ENCODE measurements around the gene ATG2B.

ATG2B gene

DNA sequence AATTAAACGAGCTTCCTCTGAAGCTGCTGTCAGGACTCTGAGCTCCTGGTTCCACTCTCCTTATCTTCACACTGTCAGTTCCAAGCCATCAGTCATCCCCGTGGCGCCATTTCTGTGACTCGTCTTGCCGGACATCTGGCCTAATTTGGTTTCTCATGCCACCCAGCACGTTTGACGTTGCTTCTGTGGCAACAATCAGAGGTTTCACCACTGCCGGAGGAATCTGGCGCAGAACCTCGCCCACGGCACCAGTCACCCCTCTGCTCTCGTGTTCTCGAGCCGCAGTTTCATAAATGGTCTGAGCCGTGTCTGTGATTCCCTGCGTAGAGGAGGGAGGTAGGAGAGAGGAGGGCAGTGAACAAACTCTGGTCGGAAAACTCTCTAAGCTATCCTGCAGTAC lies 77.5 kb downstream of the ATG2B start:
- no peak overlapping the region for H3K27ac ChIP-seq (ENCODE audit: low read length)
- peaks cover 38% of the 10 kb centered on the region for H3K36me3 ChIP-seq (ENCODE audit: insufficient read depth, low read length)
- H3K4me1 ChIP-seq (ENCODE audit: insufficient read depth, low read length), result no peaks in the 10 kb centered on the region
- TF ChIP-seq EZH2 (IDR thresholded peaks at IDR 0.05; ENCODE audit: borderline replicate concordance, low read depth, low read length, severe bottlenecking), result no peak
- no peak for TF ChIP-seq CTCF (IDR thresholded peaks at IDR 0.05; ENCODE audit: borderline replicate concordance, extremely low read depth, low read length, poor library complexity, severe bottlenecking)
- H3K4me2 ChIP-seq (ENCODE audit: insufficient read depth, low read length), result no peak overlapping the region
- no peak overlapping the region for H3K9ac ChIP-seq (ENCODE audit: low read depth, low read length)
- H3K4me3 ChIP-seq (ENCODE audit: low read depth in 1 of 2, low read length in 2 of 2), result no peak overlapping the region
- H3K9me3 ChIP-seq (ENCODE audit: insufficient read depth, low read length, severe bottlenecking), result no peaks in the 10 kb centered on the region
- no peaks in the 10 kb centered on the region for H4K20me1 ChIP-seq (ENCODE audit: insufficient read depth, low read length)
- ATAC-seq (ENCODE audit: insufficient read depth, low read depth) (no peak), DNase-seq (no peak)
- H3K79me2 ChIP-seq (ENCODE audit: insufficient read depth, low read length), result no peaks in the 10 kb centered on the region
- H3K27me3 ChIP-seq (ENCODE audit: insufficient read depth, low read length, poor library complexity), result no peaks in the 10 kb centered on the region
- H2AFZ ChIP-seq (ENCODE audit: low read depth, low read length), result no peak overlapping the region

GRCh38 chr14:96284430-96284829 lies 78.7 kb downstream of the ATG2B start:
- H3K4me2 ChIP-seq (ENCODE audit: insufficient read depth, low read length), result no peak overlapping the region
- H3K27ac ChIP-seq (ENCODE audit: low read length), result no peak overlapping the region
- ATAC-seq (ENCODE audit: insufficient read depth, low read depth) (no peak), DNase-seq (no peak)
- peaks cover 26% of the 10 kb centered on the region for H3K36me3 ChIP-seq (ENCODE audit: insufficient read depth, low read length)
- no peaks in the 10 kb centered on the region for H3K27me3 ChIP-seq (ENCODE audit: insufficient read depth, low read length, poor library complexity)
- H3K9me3 ChIP-seq (ENCODE audit: insufficient read depth, low read length, severe bottlenecking), result no peaks in the 10 kb centered on the region
- H3K79me2 ChIP-seq (ENCODE audit: insufficient read depth, low read length), result no peaks in the 10 kb centered on the region
- H4K20me1 ChIP-seq (ENCODE audit: insufficient read depth, low read length), result no peaks in the 10 kb centered on the region
- H3K4me1 ChIP-seq (ENCODE audit: insufficient read depth, low read length), result no peaks in the 10 kb centered on the region
- no peak for TF ChIP-seq CTCF (IDR thresholded peaks at IDR 0.05; ENCODE audit: borderline replicate concordance, extremely low read depth, low read length, poor library complexity, severe bottlenecking)
- TF ChIP-seq EZH2 (IDR thresholded peaks at IDR 0.05; ENCODE audit: borderline replicate concordance, low read depth, low read length, severe bottlenecking), result no peak
- no peak overlapping the region for H3K9ac ChIP-seq (ENCODE audit: low read depth, low read length)
- no peak overlapping the region for H3K4me3 ChIP-seq (ENCODE audit: low read depth in 1 of 2, low read length in 2 of 2)
- H2AFZ ChIP-seq (ENCODE audit: low read depth, low read length), result no peak overlapping the region

GRCh38 chr14:96284008-96284407 lies 79.1 kb downstream of the ATG2B start:
- Histone ChIP-seq H3K4me1 (ENCODE audit: insufficient read depth, low read length) (no peaks in the 10 kb centered on the region), H3K27me3 (ENCODE audit: insufficient read depth, low read length, poor library complexity) (no peaks in the 10 kb centered on the region), H3K9ac (ENCODE audit: low read depth, low read length) (no peak overlapping the region), H4K20me1 (ENCODE audit: insufficient read depth, low read length) (no peaks in the 10 kb centered on the region), H3K4me3 (ENCODE audit: low read depth in 1 of 2, low read length in 2 of 2) (no peak overlapping the region), H3K36me3 (ENCODE audit: insufficient read depth, low read length) (peaks cover 22% of the 10 kb centered on the region), H3K27ac (ENCODE audit: low read length) (no peak overlapping the region), H3K9me3 (ENCODE audit: insufficient read depth, low read length, severe bottlenecking) (no peaks in the 10 kb centered on the region), H3K4me2 (ENCODE audit: insufficient read depth, low read length) (no peak overlapping the region), H3K79me2 (ENCODE audit: insufficient read depth, low read length) (no peaks in the 10 kb centered on the region), H2AFZ (ENCODE audit: low read depth, low read length) (no peak overlapping the region)
- no peak for ATAC-seq (ENCODE audit: insufficient read depth, low read depth)
- no peak for TF ChIP-seq CTCF (IDR thresholded peaks at IDR 0.05; ENCODE audit: borderline replicate concordance, extremely low read depth, low read length, poor library complexity, severe bottlenecking)
- no peak for TF ChIP-seq EZH2 (IDR thresholded peaks at IDR 0.05; ENCODE audit: borderline replicate concordance, low read depth, low read length, severe bottlenecking)
- DNase-seq, result no peak

GRCh38 chr14:96281486-96281885 lies 81.7 kb downstream of the ATG2B start:
- no peak overlapping the region for H3K4me3 ChIP-seq (ENCODE audit: low read depth in 1 of 2, low read length in 2 of 2)
- ATAC-seq (ENCODE audit: insufficient read depth, low read depth), result no peak
- no peak for TF ChIP-seq EZH2 (IDR thresholded peaks at IDR 0.05; ENCODE audit: borderline replicate concordance, low read depth, low read length, severe bottlenecking)
- TF ChIP-seq CTCF (IDR thresholded peaks at IDR 0.05; ENCODE audit: borderline replicate concordance, extremely low read depth, low read length, poor library complexity, severe bottlenecking), result peak; percentile 4
- no peak overlapping the region for H3K9ac ChIP-seq (ENCODE audit: low read depth, low read length)
- no peak overlapping the region for H2AFZ ChIP-seq (ENCODE audit: low read depth, low read length)
- peaks cover 13% of the 10 kb centered on the region for H3K9me3 ChIP-seq (ENCODE audit: insufficient read depth, low read length, severe bottlenecking)
- H3K36me3 ChIP-seq (ENCODE audit: insufficient read depth, low read length), result peaks cover 16% of the 10 kb centered on the region
- H3K4me2 ChIP-seq (ENCODE audit: insufficient read depth, low read length), result no peak overlapping the region
- no peaks in the 10 kb centered on the region for H3K27me3 ChIP-seq (ENCODE audit: insufficient read depth, low read length, poor library complexity)
- no peaks in the 10 kb centered on the region for H4K20me1 ChIP-seq (ENCODE audit: insufficient read depth, low read length)
- no peaks in the 10 kb centered on the region for H3K4me1 ChIP-seq (ENCODE audit: insufficient read depth, low read length)
- no peak overlapping the region for H3K27ac ChIP-seq (ENCODE audit: low read length)
- no peaks in the 10 kb centered on the region for H3K79me2 ChIP-seq (ENCODE audit: insufficient read depth, low read length)
- no peak for DNase-seq

Data from DND-41 (cell line).